HFFc6 (cell line): Measurements from ENCODE around the gene AK3. TPM values are rescaled to one million over a fixed set of nuclear protein-coding genes. Genes with fewer than 3 reads are reported as not detected.
"Not testable (repeated sequence)": the region's sequence is repeated elsewhere in the genome, so short reads cannot be mapped to it uniquely, and the experiment has no call there.

Experiments
- DNase-seq: peaks from one replicate; pipeline ENCODE4 v3.0.0-alpha.2; 2018
- H3K27ac Mint-ChIP-seq: 2 replicates; pipeline ENCODE4 v1.8.0; 2020; ENCODE audit warnings: mild to moderate bottlenecking, mixed read lengths
- H3K27me3 Mint-ChIP-seq: 2 replicates; pipeline ENCODE4 v1.8.0; 2021; ENCODE audit warnings: mild to moderate bottlenecking, moderate library complexity, mixed read lengths; ENCODE audit not compliant: insufficient read depth
- H3K36me3 Mint-ChIP-seq: 2 replicates; pipeline ENCODE4 v1.8.0; 2021; ENCODE audit warnings: low read depth, mixed read lengths
- H3K4me1 Mint-ChIP-seq: 2 replicates; pipeline ENCODE4 v1.8.0; 2020; ENCODE audit warnings: low read depth, mixed read lengths
- H3K4me3 Mint-ChIP-seq: 2 replicates; pipeline ENCODE4 v1.8.0; 2020; ENCODE audit warnings: mild to moderate bottlenecking, moderate library complexity, mixed read lengths
- H3K9me3 Mint-ChIP-seq: 2 replicates; pipeline ENCODE4 v1.8.0; 2020; ENCODE audit warnings: mild to moderate bottlenecking, mixed read lengths
- total RNA-seq, 6 experiments: library from RNA; stranded (reverse); fragmentation: NEBNext Ultra II Directional; extraction: Animal tissue kit (Norgen Biotek cat#: 25700); gene quantifications; 2 replicates in 1 of 6; 3 replicates in 5 of 6; pipeline ENCODE4 v1.2.3, GENCODE V29; 2021
- TF ChIP-seq, protein P1 (sequence below): fragments of 200-600 bp; sonication (generic); IDR thresholded peaks from 2 replicates; pipeline ENCODE4 v1.5.0; 2021; ENCODE audit warnings: antibody characterized with exemption, mild to moderate bottlenecking

The AK3 gene
- total RNA-seq, 6 experiments from 2014 or later, result 42.2 to 46.0 (median 43.5) TPM

DNA sequence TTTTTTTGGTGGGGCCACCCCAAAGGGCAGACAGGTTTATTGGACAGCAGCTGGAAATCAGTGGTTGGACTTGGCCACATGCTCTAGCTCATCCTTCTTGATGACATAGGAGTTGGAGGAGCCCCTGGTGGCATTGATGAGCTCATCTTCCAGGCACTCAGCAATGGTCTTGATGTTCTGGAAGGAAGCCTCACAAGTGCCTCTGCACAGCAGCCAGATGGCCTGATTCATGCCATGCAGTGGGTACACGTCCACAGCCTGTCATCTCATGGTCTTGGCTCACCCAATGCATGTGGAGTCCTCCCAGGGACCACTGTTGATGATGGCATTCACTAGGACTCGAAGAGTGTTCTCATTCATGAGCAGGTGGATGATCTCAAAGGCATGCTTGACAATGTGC lies 40.4 kb upstream of the AK3 start:
- no peak overlapping the region for H3K4me3 Mint-ChIP-seq
- H3K9me3 Mint-ChIP-seq, result no peaks in the 10 kb centered on the region
- TF ChIP-seq, protein P1, sequence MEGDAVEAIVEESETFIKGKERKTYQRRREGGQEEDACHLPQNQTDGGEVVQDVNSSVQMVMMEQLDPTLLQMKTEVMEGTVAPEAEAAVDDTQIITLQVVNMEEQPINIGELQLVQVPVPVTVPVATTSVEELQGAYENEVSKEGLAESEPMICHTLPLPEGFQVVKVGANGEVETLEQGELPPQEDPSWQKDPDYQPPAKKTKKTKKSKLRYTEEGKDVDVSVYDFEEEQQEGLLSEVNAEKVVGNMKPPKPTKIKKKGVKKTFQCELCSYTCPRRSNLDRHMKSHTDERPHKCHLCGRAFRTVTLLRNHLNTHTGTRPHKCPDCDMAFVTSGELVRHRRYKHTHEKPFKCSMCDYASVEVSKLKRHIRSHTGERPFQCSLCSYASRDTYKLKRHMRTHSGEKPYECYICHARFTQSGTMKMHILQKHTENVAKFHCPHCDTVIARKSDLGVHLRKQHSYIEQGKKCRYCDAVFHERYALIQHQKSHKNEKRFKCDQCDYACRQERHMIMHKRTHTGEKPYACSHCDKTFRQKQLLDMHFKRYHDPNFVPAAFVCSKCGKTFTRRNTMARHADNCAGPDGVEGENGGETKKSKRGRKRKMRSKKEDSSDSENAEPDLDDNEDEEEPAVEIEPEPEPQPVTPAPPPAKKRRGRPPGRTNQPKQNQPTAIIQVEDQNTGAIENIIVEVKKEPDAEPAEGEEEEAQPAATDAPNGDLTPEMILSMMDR, result no peak
- DNase-seq, result no peak
- H3K4me1 Mint-ChIP-seq, result no peaks in the 10 kb centered on the region
- H3K36me3 Mint-ChIP-seq, result no peaks in the 10 kb centered on the region
- H3K27ac Mint-ChIP-seq, result no peak overlapping the region
- H3K27me3 Mint-ChIP-seq, result peaks cover 30% of the 10 kb centered on the region

DNA sequence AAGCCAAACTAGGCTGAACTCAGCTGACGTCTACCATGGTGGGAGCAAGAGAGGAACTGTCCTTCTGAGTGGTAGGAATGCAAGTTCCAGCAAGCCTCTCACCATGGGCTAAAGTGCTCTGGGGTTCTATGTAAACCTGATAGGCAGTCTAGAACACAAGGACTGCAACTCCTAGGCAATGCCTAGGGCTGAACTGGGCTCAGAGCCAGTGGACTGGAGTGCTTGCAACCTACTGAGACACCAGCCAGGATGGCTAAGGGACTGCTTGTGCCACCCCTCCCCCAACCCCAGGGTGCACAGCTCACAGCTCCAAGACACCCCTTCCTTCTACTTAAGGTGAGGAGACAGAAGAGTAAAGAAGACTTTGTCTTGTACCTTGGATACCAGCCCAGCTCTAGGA lies 39.6 kb upstream of the AK3 start:
- Mint-ChIP-seq H3K27ac (no peak overlapping the region), H3K36me3 (no peaks in the 10 kb centered on the region), H3K9me3 (no peaks in the 10 kb centered on the region), H3K4me1 (no peaks in the 10 kb centered on the region), H3K4me3 (no peak overlapping the region), H3K27me3 (peaks cover 30% of the 10 kb centered on the region)
- TF ChIP-seq, protein P1, result no peak
- DNase-seq, result no peak

DNA sequence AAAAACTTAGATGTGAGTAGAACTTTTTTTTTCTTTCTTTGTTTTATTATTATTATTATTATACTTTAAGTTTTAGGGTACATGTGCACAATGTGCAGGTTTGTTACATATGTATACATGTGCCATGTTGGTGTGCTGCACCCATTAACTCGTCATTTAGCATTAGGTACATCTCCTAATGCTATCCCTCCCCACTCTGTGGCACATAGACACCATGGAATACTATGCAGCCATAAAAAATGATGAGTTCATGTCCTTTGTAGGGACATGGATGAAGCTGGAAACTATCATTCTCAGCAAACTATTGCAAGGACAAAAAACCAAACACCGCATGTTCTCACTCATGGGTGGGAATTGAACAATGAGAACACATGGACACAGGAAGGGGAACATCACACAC lies 34.0 kb upstream of the AK3 start:
- H3K27me3 Mint-ChIP-seq, result peaks cover 11% of the 10 kb centered on the region
- H3K9me3 Mint-ChIP-seq, result not testable (repeated sequence)

DNA sequence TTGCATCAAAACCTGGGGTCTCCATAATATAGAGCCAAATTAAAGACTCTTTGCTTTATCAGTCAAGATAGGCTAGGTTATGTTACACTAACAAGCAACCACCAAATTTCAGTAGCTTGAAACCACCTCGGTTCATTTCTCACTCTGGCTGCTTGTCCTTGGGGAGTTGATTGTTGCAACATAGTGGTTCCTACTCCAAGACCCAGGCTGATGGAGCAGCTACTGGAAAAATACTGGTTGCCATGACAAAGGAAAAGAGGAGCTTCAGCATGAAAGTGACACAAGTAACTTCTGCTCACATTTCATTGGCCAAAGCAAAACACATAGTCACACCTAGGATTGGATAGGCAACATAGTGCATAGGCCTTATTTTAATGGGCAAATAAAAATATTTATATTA lies 33.2 kb upstream of the AK3 start:
- Mint-ChIP-seq H3K9me3 (no peaks in the 10 kb centered on the region), H3K36me3 (no peaks in the 10 kb centered on the region), H3K27ac (no peak overlapping the region), H3K27me3 (peaks cover 4% of the 10 kb centered on the region), H3K4me3 (no peak overlapping the region), H3K4me1 (peaks cover 5% of the 10 kb centered on the region; the same call in 1 of the 2 replicates)
- no peak for DNase-seq
- TF ChIP-seq, protein P1, result no peak

More for the DNA sequence above, 34.0 kb upstream of the AK3 start:
- H3K27ac Mint-ChIP-seq, DNase-seq, H3K4me3 Mint-ChIP-seq, H3K36me3 Mint-ChIP-seq, H3K4me1 Mint-ChIP-seq: not testable (repeated sequence)

DNA sequence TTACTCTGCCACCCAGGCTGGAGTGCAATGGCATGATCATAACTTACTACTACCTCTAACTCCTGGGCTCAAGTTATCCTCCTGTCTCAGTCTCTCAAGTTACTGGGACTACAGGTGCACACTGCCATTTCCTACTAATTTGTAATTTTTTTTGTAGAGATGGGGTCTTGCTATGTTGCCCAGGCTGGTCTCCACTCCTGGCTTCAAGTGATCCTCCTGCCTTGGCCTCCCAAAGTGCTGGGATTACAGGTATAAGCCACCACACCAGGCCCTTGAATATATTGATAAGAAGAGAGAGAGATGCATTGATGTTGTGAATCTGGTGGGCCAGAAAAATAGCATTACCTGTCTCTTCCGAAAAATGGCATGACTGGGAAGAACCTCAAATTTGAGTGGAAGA lies 30.8 kb upstream of the AK3 start:
- H3K36me3 Mint-ChIP-seq, result no peaks in the 10 kb centered on the region
- peaks cover 8% of the 10 kb centered on the region; the same call in 1 of the 2 replicates for H3K4me1 Mint-ChIP-seq
- H3K27me3 Mint-ChIP-seq, result no peaks in the 10 kb centered on the region; the same call in none of the 2 replicates
- H3K4me3 Mint-ChIP-seq, result no peak overlapping the region
- no peaks in the 10 kb centered on the region for H3K9me3 Mint-ChIP-seq
- TF ChIP-seq, protein P1, result no peak
- H3K27ac Mint-ChIP-seq, result no peak overlapping the region
- DNase-seq, result no peak

DNA sequence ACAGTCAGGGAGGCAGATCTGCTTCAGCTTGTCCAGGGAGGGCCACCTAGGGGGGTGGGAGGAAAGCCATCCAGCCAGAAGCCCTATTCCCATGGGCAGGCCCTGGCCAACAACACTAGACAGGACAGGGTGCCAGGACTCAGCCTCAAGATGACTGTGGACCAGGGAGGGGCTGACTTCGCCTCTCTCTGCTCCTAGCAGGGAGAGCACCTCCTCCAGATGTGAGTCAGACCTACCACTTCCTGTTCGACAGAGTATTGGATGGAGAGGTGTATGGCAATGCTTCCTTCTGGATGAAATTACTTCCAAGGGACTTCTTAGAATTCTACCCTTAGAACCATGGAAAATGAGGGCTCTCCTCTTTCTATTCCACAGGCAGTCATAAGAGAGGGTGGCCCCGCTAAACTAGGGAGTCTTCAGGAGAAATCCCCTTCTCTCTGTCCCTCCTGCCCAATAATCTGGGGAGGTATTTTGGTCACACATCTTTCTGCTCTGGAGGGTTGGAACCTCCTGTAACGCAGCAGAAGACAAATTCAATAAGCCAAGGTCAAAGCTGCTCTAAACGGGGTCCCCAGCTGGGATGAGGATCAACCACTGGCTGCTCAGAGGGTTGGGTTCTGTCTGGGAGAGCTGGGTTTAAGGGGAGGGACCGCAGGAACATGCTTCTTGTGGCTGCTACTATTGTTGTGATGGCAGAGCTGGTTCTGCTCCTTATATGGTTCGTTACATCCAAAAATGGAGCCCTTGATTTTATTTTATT lies 28.5 kb upstream of the AK3 start:
- Mint-ChIP-seq H3K9me3 (no peaks in the 10 kb centered on the region), H3K4me3 (no peak overlapping the region), H3K36me3 (no peaks in the 10 kb centered on the region), H3K27ac (no peak overlapping the region), H3K27me3 (no peaks in the 10 kb centered on the region; the same call in none of the 2 replicates), H3K4me1 (peaks cover 8% of the 10 kb centered on the region; the same call in 1 of the 2 replicates)
- peak; percentile 23 for DNase-seq
- TF ChIP-seq, protein P1, result no peak
